Measurements from ENCODE around the gene MBOAT1.

GRCh38 chr6:20092071-20092566 is 120.2 kb downstream of the MBOAT1 start:
- TF ChIP-seq GATA2 (IDR thresholded peaks at IDR 0.05; ENCODE audit: low read depth, low read length) (no peak), GATA3 (IDR thresholded peaks at IDR 0.05; ENCODE audit: low read depth, low read length) (no peak)

Measured in SH-SY5Y (cell line).